UCSD-AML1 (cell line): ENCODE results near the gene LMF2.
A peak's percentile ranks its signal among the peaks of the same experiment; 100 is the strongest.

Experiments
- DNase-seq: peaks from one replicate; lab custom pipeline; 2025; ENCODE audit not compliant: unreplicated experiment; lab: John Stamatoyannopoulos, UW

Gene LMF2

GRCh38 chr22:50483106-50483505 is 24.4 kb downstream of the LMF2 start:
- DNase-seq, result no peak

GRCh38 chr22:50482107-50483074 is 25.1 kb downstream of the LMF2 start:
- DNase-seq, result no peak

- peak; percentile 66 for DNase-seq
Measured at GRCh38 chr22:50481440-50482106, 25.9 kb downstream of the LMF2 start, which contains the start of gene ADM2. ADM2 (plus strand) TSS chr22:50481543; CDS start chr22:50481848, 305 bp downstream.

- no peak for DNase-seq
Measured at GRCh38 chr22:50481045-50481439, 26.5 kb downstream of the LMF2 start.

GRCh38 chr22:50479721-50480120 is 27.8 kb downstream of the LMF2 start:
- no peak for DNase-seq

GRCh38 chr22:50477923-50478322 is 29.6 kb downstream of the LMF2 start:
- DNase-seq, result no peak

GRCh38 chr22:50476868-50477267 is 30.6 kb downstream of the LMF2 start:
- no peak for DNase-seq

GRCh38 chr22:50475652-50476002 is 31.9 kb downstream of the LMF2 start:
- no peak for DNase-seq

GRCh38 chr22:50474710-50475651 is 32.5 kb downstream of the LMF2 start, which contains the start of gene SBF1:
SBF1 (minus strand) TSS chr22:50475035; CDS start chr22:50474840, 195 bp downstream.
- DNase-seq, result peak; percentile 91

GRCh38 chr22:50473855-50474671 is 33.4 kb downstream of the LMF2 start:
- DNase-seq, result no peak

GRCh38 chr22:50473088-50473487 is 34.4 kb downstream of the LMF2 start:
- DNase-seq, result peak; percentile 31

- DNase-seq, result no peak
Measured at GRCh38 chr22:50471962-50472361, 35.5 kb downstream of the LMF2 start.

- no peak for DNase-seq
Measured at GRCh38 chr22:50471197-50471847, 36.2 kb downstream of the LMF2 start.

- no peak for DNase-seq
Measured at GRCh38 chr22:50470491-50470890, 37.0 kb downstream of the LMF2 start.

GRCh38 chr22:50469377-50470305 is 37.9 kb downstream of the LMF2 start:
- peak; percentile 86 for DNase-seq

- DNase-seq, result no peak
Measured at GRCh38 chr22:50468626-50469025, 38.9 kb downstream of the LMF2 start.

GRCh38 chr22:50467773-50468440 is 39.6 kb downstream of the LMF2 start:
- no peak for DNase-seq

GRCh38 chr22:50467341-50467740 is 40.2 kb downstream of the LMF2 start:
- no peak for DNase-seq
